GM04503 (cell line): ENCODE results near the gene KIAA0232.

Source experiments
- DNase-seq: peaks from one replicate; pipeline ENCODE4 v3.0.0-alpha.2; 2012; ENCODE audit warnings: low read depth

Gene KIAA0232, protein sequence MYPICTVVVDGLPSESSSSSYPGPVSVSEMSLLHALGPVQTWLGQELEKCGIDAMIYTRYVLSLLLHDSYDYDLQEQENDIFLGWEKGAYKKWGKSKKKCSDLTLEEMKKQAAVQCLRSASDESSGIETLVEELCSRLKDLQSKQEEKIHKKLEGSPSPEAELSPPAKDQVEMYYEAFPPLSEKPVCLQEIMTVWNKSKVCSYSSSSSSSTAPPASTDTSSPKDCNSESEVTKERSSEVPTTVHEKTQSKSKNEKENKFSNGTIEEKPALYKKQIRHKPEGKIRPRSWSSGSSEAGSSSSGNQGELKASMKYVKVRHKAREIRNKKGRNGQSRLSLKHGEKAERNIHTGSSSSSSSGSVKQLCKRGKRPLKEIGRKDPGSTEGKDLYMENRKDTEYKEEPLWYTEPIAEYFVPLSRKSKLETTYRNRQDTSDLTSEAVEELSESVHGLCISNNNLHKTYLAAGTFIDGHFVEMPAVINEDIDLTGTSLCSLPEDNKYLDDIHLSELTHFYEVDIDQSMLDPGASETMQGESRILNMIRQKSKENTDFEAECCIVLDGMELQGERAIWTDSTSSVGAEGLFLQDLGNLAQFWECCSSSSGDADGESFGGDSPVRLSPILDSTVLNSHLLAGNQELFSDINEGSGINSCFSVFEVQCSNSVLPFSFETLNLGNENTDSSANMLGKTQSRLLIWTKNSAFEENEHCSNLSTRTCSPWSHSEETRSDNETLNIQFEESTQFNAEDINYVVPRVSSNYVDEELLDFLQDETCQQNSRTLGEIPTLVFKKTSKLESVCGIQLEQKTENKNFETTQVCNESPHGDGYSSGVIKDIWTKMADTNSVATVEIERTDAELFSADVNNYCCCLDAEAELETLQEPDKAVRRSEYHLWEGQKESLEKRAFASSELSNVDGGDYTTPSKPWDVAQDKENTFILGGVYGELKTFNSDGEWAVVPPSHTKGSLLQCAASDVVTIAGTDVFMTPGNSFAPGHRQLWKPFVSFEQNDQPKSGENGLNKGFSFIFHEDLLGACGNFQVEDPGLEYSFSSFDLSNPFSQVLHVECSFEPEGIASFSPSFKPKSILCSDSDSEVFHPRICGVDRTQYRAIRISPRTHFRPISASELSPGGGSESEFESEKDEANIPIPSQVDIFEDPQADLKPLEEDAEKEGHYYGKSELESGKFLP (N-terminal part only)

DNA sequence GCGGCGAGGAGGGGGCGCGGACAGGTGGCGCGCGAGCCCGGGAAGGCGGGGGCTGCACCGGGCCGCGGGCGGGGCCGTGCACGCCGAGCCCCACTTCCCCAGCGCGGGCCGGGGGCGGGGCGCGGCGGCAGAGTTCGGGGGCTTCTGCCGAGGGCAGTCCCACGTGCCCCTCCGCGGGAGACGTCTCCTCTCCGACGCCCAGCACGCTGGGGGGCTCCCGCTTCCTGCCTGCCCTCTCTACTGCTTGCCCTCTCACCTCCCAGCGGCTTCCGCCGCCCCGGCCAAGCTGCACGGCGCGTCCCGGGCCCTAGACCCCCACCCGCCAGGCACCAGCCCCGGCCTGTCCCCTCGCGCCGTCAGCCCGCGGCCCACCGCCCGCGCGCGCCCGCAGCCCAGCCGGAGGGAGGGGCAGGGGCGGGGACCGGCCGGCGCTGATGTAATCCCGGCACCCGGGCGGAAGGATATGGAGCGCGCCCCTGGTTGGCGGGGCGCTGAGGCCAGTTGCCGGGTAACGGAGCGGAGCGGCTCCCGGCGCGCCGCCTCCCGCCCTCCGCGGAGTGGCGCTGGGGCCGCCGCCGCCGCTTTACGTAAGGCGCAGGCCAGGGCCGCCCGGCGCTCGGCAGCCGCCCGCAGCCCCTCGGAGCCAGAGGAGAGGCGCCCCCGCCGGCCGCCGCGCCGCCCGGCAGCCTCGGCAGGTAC lies at the start of gene KIAA0232:
Gene KIAA0232, plus strand, starts transcription at position 581 of the 699 bp plus-strand sequence. CDS start 41,727 bp downstream, outside the sequence.
- peak; percentile 58 for DNase-seq

DNA sequence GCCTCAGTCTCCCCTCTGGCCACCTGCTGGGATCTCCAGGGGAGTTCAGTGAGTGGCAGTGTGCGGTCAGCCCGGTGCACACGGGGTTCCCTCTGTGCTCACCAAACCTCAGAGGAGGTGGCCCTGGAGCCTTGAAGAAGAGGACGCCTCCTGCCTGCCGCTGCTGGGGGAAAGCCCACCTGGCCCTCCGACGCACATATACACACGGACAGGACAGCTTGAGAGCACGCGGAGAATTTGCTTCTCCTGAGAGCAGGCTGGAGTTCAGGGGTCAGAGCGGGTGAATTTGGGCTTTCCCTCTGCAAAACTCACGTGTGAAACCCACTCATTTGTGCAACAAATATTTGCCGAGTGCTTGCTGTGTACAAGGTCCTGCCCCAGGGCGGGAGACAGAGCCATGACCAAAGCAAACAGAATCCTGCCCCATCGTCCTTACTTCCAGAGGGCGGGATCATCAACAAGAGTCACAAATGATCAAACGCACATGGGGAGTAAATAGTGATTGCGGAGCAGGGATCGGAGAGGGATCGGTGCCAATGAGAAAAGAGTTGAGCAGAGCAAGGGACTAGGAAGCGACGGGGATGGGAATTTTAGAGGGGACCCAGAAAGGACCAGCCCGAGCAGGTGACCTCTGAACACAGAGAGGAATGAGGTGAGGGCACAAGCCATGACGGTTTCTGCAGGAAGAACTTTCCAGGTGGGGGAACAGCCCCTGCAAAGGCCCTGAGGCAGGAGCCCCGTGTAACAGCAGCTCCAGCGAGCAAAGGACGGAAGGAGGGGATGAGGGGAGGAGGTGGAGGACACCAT lies 49.0 kb upstream of the KIAA0232 start:
- no peak for DNase-seq

DNA sequence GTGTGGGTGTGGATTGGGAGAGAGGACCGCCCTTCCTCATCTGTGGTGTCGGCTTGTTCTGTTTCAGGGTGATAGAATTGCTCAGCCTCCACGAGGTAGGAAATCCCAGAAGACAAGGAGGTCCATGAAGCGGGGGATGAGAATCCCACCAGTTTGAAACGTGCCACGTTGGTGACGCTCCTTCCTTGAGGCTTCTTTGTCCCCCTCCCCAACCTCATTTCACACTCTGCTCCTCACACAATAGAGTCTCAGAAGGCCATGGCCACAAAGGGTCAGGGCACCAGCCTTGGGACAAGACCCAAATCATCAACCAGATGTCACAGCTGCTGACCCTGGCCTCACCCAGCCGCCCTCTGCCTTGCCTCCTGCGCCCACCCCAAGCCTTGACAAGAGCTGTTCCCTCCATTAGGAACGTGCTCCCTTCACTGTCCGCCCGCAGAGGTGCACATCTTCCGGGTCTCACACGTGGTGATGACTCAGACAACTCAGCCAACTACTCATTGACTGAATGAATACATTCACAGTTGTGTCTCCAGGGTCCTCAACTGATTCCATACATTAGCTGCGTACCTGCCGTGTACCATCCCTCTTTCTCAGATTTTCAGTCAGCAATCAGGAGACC lies 48.3 kb upstream of the KIAA0232 start:
- no peak for DNase-seq

DNA sequence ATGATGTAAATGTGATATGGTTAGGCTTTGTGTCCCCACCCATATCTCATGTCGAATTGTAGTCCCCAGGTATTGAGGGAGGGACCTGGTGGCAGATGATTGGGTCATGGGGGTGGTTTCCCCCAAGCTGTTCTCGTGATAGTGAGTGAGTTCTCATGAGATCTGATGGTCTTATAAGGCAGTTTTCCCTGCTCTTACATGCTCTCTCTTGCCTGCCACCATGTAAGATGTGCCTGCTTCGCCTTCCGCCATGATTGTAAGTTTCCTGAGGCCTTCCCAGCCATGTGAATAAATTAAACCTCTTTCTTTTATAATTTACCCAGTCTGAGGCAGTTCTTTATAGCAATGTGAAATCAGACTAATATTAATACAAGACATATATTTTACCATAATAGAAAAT lies 42.6 kb upstream of the KIAA0232 start:
- DNase-seq, result no peak

DNA sequence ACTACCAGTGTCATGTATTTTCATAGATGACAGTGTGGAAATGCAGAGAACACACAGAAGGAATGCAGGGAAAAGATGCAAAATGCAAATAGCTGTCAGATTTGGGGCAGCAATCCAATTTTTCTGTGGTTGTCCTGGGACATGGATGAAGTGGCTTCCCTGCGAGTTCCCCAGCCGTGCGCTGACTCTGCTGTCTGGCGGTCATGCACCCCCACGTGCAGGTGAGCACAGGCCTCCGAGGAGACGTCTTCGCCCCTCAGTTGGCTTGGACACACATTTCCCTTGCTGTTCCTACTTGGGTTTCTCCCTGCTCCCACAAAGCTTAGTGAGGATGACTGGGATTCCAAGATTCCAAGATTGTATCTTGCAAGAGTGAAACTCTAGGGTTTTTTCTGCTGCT lies 42.2 kb upstream of the KIAA0232 start:
- no peak for DNase-seq

DNA sequence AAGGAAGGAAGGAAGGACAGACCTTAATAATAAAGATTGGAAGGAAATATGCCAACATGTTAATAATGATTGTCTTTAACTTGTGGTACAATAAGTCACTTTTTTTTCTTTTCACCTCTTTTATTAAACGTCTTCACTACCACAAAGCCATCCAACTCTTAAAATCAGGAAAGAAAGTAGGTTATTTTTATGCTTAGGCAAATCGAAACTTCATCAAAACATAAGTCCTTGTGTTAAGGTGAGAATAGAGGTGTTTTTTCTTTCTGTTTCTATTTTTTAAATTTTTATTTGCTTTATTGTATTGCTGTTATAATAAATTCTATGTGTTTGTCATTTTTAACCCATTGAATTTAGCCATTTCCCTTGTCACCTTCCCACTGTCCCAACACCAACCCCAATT lies 40.0 kb upstream of the KIAA0232 start:
- no peak for DNase-seq

DNA sequence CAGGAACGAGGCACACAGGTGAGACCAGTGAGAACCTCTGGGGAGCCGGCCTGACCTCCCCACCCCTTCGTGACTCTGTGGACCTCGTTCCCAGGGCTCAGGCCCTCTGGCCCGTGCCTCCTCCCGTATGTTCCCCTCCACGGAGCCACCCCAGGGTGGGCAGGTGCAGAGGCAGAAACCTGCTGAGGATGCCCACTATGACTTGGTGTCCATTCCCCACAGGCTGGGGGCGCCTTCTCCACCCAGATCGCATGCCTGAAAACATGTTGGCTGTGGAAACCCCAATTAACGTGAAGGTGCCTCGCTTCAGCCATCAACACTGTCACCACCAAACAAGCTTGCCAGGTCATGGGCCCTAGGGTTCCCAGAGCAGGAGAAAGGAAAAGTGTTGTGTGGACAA lies 39.5 kb upstream of the KIAA0232 start:
- DNase-seq, result no peak

DNA sequence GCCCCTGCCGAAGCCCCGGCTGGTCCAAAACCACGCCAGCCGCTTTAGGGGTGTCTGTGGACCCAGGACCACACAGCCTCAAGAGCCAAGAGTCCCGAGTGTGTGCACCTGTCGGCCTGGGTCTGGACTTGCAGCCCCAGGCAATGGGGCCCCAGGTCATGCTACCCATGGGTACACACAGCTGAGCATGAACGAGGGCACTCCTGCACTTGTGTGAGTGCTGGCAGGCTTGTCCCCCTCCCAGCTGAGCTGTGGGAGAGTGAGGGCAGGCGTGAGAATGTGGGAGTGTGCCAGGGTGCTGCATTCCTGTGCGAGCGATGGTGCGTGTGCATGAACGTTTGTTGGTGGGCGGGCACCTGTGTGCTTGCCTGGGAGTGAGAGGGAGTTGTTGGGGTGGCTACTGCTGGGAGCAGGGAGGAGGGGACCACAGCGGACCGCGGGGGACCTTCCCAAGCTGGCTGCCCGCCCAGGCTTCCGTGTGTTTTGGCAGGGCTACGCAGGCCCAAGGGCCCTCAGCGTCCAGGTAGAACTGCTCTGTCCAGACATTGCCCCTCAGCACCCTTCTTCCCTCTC lies 35.7 kb upstream of the KIAA0232 start:
- DNase-seq, result no peak

DNA sequence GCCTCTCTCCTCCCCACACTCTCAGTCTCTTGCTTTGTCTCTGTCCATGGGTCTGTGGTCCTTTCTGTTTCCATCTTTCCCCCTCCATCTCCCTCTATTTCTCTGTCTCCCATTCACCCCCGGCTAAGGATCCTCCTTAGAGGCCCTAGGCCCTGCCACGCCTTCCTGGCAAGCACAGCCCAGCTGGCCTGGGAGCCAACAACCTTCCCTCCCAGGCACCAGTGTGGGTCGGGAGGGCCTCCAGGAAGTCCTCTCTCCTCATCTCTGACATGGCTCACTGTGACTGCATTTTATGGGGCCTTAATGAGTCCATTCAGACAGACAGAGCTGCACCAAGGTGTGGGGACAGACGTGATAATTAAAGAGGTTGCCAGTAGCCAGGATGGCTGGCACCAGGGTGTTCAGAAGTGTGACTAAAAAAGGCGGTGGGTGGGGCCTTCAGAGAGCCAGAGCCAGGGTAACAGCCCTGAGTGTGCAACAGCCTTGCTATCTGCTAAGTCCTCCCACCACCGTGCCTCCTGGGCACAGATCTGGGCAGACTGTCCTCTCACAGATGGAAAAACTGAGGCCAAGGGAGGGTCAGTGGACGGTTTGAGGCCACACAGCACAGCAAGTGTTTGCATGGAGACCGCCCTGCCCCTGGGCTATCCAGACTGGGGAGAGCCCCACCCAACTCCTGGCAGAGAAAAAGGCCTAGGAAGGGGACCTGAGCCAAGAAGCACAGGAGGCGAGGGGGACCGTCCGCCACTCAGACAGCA lies 35.1 kb upstream of the KIAA0232 start:
- DNase-seq, result no peak

DNA sequence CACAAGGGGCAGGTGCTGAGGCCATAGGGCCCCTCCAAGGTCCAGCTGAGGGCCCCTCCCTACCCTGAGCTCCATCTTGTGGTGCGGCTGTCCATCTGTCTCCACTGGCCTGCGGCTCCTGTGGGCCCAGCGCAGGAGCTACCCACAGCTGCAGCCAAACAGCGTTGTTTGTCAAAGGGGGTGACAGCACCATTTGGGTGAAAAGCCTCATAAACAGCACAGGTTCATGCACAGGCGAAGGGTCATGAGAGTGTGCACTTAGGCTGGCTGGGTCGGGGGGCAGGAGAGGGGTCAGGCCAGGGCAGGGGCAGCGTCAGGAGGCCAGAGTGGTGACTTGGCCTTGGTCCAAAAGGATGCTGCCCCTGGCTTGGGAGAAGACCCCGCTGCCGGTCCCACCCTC lies 34.2 kb upstream of the KIAA0232 start:
- DNase-seq, result no peak

DNA sequence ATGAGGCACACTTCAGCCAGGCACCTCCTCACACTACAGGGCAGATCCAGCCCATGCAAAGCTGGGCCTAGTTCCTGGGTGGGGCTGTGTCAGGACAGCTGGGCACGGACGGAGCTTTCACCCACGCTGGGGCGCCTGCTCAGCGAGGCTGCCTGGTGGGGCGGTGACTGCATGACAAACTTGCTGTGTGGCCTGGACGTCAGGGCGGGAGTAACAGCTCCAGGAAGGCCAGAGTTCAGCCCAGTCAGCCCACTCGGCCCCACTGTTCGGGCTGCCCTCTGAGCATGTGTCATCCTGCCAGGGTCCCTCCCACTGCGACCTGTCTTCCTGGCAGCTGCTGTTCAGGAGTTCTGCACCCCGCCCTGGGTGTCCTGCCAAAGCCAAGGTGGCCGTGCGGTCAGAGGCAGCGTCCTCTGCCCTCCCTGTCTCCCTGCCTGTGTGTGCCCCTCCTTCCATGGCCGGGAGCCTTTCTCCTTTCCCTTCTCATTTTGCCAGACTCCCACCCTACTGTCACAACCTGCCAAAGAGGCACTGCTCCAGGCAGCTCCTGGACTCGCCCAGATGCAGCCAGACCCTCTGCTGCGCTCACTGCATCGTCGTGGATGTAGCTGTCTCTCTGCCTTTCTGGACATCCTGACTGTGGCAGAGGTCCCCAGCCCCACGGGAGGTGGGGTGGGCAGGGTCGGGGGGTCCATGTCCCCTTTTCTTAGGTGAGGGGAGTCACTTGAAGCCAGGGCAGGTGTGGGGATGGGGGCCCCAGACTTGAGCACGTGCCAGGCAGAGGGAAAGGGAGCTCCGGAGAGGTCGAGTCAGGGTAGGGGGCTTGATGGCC lies 33.0 kb upstream of the KIAA0232 start:
- no peak for DNase-seq

DNA sequence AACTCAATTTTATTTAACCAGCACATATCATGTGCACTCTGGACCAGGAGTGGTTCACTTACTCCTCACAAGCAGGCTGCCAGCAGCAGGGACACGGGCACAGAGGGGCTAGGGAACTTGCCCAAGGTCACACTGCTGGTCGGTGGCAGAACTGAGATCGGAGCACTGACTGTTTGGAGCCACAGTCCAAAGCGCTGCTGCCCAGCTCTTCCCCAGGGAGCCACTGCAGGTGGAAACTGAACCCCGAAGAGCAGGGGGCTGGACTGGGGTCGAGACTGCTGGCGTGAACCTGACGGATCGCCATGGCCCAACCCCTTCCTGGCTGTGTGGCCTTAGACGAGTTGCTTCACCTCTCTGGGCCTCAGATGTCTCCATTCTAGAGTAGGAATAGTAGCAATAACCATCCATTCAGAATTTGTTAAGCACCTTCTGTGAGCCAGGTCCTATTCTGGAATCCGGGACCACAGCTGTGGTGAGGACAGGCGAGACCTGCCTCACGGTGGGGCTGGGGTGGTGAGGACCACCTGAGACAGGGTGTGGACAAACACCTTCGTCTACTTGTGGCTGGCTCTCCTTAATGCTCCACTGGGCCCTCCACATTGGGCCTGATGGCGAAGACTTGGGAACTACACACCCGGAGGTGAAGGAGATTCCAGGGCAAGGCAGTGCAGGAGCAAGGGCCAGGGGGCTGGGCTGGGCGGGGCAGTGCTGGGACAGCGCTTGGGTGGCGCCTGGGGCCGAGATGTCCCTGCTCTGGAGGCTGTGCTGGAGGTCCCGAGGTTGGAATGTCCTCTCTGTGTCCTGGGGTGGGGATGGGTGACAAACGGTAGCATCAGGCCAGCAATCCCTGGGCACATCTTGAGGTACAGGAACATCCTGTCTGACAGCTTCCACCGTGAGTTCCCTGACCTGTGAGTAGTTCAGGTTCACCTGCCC lies 32.0 kb upstream of the KIAA0232 start:
- DNase-seq, result no peak

DNA sequence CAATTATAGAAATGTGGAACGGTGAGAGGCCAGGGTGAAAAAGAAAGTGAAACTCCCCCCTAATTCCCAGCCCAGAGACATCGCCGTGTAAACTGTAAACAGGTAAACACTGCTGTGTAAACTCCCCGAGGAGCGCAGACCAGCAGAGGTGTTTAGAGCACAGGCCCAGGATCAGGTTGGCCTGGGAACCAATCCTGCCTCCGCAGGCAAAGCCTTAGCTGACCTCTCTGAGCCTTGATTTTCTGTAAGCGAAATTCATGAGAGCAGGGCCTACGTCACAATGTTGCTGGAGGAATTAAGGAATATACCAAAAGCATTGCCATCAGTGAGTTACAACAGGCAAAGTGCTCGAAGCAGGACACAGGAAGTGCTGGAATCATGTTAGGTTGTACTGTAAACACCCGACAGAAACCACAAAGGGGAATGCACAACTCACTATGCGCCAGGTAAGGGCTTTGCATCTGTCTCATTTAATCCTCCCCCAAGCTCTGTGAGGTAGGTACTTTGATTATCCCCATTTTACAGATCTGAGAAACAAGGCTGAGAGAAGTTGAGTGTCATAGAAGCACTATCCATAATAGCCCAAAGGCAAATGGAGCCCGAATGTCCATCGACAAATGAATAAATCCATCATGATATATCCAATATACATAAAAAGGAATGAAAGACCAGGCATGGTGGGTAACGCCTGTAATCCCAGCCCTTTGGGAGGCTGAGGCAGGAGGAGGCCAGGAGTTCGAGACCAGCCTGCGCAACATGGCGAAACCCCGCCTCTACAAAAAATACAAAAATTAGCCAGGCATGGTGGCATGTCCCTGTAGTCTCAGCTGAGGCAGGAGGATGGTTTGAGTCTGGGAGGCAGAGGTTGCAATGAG lies 30.7 kb upstream of the KIAA0232 start:
- no peak for DNase-seq

DNA sequence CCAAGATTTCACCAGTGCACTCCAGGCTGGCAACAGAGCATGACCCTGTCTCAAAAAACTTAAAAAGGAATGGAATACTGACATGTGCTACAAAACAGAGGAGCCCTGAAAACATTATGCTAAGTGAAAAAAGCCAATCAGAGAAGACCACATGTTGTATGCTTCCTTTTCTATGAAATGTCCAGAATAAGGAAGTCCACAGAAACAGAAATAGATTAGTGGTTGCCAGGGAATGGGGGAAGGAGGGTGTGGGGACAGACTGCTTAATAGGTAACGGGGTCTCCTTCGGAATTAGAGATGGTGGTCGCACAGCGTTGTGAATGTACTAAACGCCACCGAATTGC lies 30.1 kb upstream of the KIAA0232 start:
- DNase-seq, result no peak

DNA sequence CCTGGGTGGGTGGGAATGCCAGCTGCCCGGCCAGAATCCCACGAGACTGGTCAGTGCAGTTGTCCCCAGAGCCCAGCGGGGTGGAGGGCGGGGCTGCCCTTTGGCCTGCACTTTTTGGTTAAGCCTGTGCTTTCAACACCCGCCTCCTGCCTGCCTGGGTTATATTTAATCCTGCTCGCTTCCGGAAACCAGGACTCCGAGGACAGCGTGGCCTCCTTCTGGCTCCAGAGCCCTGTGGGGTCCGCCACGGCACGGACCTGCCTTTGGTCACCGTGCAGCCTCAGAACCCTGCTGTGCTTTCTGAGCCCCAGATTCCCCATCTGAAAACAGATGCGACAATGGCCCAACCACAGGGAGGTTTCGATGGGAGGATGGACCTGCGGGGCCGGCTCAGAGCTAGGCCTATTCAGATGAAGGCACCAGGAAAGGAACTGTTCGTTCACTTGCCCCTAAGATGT lies 29.4 kb upstream of the KIAA0232 start:
- DNase-seq, result no peak

DNA sequence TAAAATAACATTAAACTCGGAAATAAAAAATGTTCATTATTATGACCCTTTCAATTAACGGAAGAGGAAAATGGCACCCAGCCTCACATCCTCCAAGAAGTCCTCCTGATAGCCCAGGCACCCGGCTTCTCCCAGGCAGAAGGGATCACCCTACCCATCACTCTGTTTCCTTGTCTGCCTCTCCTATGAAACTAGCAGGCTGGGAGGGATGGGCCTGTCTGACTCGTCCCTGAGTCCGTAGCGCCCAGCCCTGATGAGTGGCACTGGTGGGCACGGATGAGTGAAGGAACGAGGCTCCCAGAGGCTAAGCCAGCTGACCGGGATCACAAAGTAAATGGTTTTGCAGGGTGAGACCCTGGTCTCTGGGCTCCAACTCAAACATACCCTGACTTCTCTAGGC lies 28.6 kb upstream of the KIAA0232 start:
- no peak for DNase-seq
